NCI-H510A treated with DMSO at 0.1 percent for 48 hours (cell line): Measurements from ENCODE around the gene HS3ST4.
"Not testable (repeated sequence)": the region's sequence is repeated elsewhere in the genome, so short reads cannot be mapped to it uniquely, and the experiment has no call there.

Source experiments
- DNase-seq: peaks from one replicate; lab custom pipeline; 2025; lab: John Stamatoyannopoulos, UW

Gene HS3ST4

DNA sequence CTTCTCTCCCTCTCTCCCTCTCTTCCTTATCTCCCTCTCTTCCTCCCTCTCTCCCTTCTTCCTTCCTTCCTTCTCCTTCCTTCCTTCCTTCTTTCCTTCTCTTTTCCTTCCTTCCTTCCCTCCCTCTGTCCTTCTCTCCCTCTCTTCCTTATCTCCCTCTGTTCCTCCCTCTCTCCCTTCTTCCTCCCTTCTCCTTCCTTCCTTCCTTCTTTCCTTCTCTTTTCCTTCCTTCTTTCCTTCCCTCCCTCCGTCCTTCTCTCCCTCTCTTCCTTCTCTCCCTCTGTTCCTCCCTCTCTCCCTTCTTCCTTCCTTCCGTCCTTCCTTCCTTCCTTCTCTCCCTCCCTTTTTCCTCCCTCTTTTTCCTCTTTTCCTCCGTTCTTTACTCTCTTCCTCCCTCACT, 38.6 kb downstream of the HS3ST4 start:
- no peak for DNase-seq

DNA sequence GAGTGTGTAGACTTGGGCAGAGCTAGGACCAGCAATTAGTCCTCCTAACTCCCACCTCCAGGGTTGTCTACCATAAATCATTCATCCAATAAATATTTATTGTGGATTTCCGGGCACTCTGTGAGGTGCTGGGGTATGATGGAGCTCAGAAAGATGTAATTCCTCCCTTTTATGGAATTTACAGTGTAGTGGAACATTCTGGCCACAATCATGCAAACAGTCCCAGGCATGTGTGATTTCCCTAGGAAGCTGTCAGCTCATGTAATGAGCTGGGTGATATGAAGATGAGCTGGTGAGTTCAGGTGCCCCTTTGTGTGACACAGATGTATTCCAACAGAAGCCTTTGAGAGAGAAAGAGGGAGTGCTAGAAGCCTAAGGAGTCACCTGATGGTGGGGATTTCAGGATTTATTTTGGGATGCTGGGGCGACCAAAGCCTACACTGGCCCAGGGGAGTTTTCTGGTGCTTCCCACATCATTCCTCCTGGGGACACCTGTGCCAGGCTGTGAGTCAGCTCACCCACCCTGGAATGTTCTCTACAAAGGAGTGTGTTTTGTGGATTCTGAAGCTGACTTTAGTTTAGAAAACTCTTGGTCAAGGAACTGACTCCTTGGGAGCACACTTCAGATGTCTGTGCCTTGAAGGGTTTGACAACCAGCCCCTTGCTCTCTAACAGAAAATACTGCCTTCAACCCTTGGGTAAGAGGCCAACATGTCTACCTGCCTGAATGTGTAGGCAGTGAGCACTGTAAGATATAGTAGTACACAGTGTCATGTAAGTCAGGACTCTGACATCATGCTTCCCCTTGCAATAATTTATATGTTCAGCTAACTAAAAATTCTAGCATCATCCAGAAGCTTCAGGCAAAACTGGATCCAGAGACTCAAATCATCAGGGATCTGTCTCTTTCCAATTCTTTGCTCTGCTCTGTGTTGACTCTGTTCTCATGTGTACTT, 42.9 kb downstream of the HS3ST4 start:
- DNase-seq: no peak

DNA sequence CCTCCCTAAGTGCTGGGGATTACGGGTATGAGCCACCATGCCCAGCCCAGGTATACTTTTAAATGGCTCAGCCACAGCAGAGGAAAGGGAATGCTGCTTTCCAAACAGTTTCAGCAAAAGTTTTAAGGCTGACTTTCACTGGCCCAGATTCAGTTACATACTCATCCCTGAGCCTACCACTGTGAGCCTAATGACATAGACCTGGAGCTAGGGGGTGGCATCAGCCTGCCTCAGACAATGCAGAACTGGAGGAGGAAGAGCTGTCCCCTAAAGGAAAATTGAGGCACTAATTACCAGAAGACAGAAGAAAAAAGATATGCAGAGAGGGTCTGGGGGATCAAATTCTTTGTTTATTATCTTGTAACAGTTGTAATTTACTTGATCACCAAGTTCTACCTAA, 43.9 kb downstream of the HS3ST4 start:
- no peak for DNase-seq

DNA sequence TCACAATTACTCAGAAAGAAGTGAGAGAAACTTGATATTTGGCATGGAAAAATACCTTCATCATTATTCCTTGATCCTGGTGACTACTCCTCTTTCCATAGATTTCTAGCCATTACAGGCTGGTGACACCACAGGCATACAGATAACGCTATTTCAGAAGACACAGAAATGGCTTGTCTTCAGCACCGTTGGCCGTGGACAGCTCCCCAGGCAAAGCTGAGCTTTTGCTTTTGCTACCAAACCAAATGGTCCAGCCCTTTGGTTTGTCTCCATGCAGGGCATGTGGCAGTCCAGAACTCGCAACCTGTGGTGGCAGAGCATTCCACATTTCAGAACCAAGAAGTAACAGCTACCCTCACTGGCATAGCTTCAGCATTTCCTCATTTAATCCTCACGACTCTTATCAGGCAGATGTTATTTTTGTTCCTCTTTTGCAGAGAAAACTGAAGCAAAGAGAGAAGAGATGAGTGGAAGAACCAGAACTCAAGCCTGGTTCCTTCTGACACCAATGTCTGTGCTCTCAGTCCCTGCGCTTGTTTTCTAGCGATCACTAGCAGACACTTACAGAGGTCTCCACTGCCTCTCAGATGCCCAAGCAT, 55.5 kb downstream of the HS3ST4 start:
- DNase-seq: no peak

DNA sequence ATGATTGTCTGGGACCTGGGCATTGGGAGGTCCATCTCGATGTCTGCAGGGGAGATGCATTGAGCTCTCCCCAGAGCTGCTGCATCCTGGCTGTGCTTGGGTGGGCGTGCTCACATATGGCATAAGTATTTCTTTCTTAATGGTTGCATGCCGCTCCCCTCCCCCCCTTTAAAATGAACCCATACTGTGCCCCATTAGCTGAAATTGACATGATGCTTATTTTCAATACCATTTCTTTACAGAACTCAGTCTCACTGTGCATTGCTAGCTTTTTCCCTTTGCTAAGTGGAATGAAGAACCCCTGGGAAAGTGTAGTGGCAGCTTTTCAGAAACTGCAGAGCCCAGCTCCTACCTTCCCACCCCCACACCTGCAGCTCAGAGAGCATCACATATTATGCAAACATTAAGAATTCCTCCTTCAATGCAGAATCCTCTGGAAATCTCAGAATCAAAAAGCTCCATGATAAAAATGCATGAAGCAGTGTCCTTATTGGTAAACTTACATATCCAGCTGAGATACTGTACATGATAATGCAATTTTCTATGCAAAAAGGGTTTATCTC, 56.4 kb downstream of the HS3ST4 start:
- DNase-seq: no peak

DNA sequence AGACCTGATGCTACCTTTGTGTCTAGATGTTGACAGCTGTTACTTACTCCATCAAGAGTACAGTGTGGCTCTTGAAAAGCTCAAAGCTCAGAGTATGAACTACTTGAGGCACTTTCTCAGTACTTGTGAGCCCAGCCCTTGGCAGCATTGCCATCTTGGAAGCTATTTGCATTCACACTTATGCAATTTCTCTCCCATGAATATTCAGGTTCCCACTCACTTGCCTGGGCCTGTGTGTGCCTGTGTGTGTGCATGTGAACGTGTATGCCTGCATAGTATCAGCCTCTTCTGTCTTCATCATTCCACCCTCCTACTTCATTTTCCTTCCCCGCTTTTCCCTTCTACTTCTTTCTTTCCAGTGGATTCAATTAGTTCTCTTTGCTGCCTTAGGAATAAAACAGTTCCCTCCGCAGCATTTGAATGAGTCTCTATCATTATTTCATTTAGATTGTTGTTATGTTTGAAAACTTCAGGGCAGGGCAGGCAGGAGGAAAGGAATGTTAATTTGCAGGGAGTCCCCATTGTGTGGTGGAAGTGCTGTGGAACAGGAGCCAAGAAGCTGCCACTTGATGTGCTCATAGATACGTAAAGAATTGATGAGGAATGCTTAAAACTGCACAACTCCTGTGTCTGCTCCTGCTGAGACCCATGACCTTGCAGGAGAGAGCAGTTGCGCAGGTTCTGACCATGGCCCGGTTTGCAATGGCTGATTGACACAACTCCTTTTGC, 58.9 kb downstream of the HS3ST4 start:
- DNase-seq: no peak

DNA sequence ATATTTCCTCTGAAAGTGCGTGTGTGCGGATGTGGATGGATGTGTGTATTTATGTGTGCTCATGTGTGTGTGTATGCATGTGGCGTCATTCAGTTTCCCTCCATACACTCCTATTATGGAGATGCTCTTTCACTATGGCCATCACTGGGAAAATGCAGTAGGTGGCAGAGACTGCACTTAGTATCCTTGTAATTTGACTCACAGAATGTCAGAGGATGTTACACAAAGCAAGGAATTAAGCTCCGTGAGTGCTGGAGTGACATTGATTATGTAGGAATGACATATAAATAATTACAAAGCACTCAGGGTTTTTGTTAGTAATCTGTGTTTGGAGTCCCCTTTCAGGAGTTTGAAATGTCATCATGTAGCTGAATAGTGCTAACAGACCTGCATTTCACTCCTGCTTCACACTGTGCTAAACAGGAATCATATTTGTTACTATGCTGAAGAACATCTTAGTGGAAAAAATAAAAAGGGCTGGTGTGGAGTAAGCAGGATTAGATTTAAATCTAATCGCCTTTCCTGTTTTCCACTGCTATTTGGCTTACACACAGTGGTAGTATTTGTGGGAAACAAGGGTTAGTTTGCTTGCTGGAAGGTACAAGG, 59.6 kb downstream of the HS3ST4 start:
- no peak for DNase-seq

DNA sequence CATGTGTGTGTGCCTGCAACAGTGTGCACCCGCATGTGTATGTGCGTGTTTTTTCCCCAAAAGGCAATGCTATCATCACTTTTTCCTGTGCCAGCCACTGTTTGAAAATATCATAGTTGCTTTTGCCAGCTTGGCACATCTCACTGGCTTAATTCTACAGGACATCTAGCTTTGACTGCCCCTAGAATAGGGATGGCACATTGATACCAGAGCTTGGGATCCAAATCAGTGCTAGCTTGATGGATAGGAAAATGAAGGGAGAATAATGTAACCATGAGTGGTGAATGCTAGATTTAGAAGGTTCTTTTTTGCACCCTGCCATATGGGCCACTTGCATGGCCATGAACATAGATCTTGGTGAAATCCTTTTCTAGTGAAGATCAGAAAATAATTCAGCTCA, 72.7 kb downstream of the HS3ST4 start:
- no peak for DNase-seq

DNA sequence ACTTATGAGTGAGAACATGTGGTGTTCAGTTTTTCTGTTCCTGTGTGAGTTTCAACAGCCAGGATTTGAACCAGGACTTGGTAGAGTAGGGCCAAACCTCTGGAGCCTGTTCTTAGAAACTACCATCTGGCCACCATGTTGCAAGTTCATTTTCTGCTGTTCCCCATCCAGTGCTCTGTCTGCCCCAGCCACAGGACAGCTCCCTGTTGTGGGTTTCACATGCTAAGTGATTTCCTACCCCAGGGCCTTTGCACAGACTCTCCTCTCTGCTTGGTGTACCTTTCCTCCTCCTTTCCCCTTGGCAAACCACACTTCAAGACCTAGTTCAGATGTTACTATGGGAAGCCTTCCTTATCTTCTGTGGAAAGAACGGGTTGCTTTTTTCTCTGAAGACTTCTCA, 79.5 kb downstream of the HS3ST4 start:
- DNase-seq: no peak

DNA sequence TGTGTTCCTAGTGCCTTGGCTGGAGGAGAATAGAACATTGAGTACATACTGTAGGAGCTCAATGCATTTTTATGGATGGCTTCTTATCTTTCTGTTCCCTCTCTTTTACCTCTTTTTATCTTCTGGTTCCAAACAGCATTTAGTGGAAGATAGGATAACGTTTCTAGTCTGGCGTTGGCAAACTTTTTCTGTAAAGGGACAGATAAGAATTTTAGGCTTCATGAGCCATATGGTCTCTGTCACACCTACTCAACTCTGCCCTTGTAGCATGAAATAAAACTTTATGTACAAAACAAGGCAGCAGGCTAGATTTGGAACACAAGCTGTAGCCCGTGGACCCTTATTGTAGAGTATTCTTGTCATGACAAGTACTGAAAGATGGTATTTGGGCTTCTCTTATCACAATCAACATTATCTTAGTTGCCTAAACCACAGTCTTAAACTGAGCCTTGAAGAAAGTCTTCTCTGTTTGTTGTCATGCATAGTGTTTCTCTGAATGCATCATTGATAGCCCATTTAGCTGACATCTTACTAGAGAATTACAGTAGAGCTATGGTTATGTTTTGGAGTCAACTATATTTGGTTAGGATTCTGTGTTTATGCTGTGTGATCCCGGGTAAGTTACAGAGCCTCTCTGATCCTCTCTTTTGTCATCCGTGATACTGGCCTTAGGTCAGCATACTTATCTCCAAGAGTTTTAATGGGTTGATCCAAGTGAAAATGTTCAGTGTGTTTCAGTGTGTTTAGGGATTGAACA, 80.2 kb downstream of the HS3ST4 start:
- no peak for DNase-seq

DNA sequence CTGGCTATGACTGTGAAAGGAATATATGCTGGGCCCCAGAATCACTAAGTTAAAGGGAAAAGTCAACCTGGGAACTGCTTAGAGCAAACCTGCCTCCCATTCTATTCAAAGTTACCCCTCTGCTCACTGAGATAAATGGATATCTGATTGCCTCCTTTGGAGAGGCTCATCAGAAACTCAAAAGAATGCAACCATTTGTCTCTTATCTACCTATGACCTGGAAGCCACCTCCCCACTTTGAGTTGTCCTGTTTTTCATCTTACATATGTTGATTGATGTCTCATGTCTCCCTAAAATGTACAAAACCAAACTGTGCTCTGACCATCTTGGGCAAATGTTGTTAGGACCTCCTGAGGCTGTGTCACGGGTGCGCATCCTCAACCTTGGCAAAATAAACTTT, 84.5 kb downstream of the HS3ST4 start:
- DNase-seq: not testable (repeated sequence)

DNA sequence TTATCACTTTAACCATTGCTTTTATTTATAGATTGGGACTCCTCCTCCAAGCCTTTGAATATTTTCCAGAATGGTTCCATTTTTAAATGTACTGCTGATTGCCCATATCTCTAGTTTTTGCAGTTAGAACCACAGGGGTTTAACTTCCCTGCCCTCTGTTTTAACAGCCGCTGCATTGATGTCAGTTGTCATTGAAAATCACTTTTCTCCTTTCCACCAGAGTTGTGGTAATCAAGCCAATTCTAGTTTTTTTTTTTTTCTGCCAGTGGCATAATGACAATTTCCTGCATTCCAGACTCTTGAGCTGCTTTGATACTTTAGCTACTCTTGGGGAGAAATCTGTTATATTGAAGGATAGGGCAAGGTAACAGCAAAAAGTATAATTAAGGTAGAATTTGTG, 91.5 kb downstream of the HS3ST4 start:
- DNase-seq: no peak

DNA sequence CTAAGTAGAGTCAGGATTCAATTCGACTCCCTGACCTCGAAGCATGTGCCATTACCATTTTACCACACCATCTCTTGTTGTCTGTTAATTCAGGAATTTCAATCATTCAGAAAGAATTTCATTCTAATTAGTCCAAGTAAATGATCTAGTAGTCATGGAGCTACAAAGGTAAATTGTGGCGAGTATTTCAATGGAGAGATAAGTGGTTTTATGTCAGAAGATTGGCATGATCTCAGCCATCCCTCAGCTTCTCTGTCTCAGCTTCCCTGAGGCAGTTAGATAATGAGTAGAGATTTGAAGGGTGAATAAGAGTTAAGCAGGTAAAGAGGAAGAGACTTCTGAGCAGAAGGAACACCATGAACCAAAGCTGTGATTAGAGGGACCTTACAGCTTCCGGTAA, 93.6 kb downstream of the HS3ST4 start:
- DNase-seq: no peak

DNA sequence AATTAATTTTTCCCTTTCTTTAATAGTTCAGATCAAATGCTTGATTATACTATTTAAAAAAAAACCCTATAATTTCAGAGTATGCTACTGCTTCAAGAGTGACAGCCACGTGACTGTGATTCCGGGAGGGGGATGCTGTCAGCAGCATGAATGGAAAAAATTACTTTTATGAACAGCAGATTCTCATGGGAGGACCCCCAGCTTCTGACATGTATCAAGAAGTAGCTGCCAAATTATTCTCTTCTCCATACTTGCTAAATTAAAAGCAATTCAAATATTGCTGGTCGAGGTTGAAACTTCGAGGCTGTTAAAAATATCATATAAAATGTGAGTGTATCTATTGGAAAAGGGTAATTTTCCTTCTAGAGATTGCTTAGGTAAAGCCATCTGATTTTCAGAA, 95.0 kb downstream of the HS3ST4 start:
- no peak for DNase-seq

DNA sequence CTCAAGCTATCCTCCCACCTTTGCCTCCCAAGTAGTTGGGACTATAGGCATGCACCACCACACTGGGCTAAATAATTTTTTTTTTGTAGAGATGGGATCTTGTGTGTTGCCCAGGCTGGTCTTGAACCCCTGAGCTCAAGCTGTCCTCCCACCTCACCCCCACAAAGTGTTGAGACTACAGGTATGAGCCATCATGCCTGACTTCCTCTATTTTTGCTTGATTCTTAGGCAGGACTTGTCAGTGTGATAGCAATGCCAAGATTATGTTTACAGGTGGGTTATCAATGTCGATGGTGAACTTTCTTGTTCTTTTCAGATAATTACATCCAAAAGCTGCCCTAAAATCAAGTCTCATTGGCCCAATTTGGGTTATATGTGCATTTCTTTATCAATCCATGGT, 96.9 kb downstream of the HS3ST4 start:
- no peak for DNase-seq

DNA sequence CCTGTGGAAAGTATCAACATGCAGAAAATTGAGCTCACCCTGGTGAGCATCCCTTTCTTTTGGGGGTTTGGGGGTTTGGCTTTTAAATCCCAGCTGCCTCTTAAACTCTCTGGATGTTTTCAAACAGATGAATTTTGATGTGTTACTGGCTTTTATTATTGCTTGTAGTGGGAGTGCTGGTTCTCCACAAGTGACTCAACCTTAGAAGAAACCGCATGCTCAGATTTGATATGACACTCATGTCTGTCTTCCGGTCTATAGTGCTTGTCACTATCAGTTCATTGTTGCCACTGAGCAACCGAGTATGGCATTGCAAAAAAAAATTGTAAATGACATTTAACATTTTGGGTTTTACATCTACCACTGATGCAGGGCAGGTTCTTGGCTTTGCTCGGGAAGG, 104.5 kb downstream of the HS3ST4 start:
- no peak for DNase-seq

DNA sequence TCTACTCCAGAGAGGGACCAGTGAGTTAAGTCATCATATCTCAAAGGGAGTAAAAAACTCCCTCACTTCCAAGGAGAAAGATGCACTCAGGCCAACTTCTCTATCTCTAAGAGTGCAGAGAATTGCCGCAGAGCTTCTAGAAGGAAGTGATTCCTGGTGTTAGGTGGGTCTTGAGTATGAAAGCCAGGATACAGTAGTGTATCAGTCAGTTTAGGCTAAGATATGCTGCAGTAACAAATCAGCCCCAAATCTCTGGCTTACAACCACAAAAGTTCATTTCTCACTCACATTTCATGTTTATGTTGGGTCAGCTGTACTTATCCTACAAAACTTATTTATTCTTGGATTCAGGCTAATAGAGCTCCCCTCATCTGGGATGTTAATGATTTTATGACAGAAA, 106.3 kb downstream of the HS3ST4 start:
- DNase-seq: no peak

DNA sequence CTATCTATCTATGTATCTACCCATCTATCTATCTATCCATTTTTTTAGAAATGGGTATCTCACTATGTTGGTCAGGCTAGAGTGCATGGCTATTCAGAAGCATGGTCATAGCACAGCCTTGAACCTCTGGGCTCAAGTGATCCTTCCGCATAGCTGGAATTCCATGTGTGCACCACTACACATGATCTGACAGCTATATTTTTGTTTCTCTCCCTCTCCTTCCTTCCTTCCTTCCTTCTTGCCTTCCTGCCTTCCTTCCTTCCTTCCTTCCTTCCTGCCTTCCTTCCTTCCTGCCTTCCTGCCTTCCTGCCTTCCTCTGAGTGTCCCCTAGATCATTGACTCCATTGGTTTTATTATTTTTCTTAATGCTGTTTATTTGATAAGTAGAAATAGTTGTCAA, 108.1 kb downstream of the HS3ST4 start:
- no peak for DNase-seq

DNA sequence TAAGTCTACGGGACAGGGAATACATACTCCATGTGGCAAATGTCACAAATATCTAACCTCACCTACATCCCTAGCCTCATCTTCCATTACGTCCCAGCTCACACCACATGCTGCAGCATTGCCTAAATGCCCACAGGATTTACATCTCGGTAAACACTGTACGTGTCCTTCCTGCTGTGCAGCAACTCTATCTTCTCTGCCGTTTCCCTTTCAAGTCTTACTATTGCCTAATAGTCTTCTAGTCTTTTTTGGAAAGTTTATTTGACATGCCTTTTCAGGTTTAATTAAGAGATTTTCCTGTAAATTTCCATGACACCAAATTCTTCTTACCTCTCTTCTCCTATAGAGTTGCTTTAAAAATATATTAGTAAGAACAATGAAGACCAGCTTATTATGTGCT, 120.5 kb downstream of the HS3ST4 start:
- DNase-seq: peak; percentile 23

DNA sequence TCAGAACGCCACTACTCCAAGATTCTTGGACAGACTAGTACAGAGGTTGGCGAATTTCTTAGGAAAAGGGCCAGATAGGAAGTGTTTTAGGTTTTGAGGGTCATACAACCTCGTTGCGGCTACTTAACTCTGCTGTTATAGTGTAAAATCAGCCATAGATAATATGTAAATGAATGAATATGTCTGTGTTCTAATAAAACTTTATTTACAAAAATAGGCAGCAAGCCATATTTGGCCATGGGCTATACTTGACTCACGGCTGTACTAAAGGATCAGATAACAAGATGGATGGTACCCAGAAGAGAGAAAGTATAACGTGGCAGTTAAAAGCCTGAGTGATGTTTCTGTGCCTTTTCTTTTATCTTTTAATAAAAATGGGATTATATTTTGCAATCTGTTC, 125.5 kb downstream of the HS3ST4 start:
- no peak for DNase-seq

DNA sequence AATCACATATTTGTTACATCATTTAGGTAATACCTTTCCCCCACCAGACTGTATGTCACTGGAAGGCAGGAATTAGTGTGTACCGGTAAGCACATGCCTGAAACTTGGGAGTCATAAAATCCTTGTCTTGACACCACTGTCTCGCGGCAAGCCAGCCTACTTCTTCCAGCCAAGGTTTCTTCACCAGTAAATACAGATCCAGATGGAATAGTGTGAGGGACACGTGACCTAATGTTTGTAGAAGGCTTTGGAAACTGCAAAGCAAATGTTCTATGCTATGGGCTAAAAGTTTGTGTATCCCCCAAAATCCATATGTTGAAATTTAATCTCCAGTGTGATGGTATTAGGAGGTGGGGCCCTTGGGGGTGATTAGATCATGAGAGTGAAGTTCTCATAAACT, 126.1 kb downstream of the HS3ST4 start:
- DNase-seq: no peak

DNA sequence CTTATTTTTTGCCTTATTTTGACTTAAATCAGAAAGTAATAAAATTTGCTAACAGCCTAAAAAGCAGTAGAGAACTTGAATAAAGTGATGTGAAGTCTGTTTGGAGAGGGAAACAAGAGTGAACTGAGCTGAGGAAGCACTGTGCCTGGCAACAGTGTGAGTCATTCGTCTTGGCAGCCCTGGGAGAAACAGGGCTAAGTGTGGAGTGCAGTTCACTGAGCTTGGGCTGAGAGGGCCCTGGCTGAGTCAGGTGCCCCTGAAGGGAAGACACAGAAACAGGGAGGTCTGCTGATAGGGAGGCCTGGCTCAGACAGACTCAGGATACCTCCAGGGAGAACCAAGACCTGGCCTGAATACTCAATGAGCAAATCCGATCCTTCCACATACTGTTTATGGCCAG, 132.1 kb downstream of the HS3ST4 start:
- no peak for DNase-seq
